K562 (cell line): ENCODE results near the gene HEPACAM. TPM values are rescaled to one million over a fixed set of nuclear protein-coding genes. Genes with fewer than 3 reads are reported as not detected.

Experiments used
- ATAC-seq: fragments of 200-7000 bp; cut with Tn5 transposase; 3 replicates; pipeline ENCODE4 v1.9.1; 2020; ENCODE audit warnings: moderate library complexity
- BruUV-seq: library from RNA; stranded (reverse); fragments of 400-500 nt; replicated peaks from 2 replicates; lab custom pipeline; 2021; lab: Mats Ljungman, UMichigan
- CTCF ChIA-PET: fragments of 300-600 bp; formaldehyde crosslinking; extraction: SDS; loops from one replicate; lab custom pipeline; 2021; ENCODE audit warnings: low intra/inter-chr PET ratio; lab: Yijun Ruan, JAX
- POLR2A ChIA-PET: fragments of 300-600, 350-650 bp; sonication (Branson Sonifier 250); formaldehyde crosslinking; extraction: SDS; loops from one replicate; lab custom pipeline; 2021; ENCODE audit warnings: antibody characterized with exemption, inconsistent platforms; lab: Yijun Ruan, JAX
- DNase-seq, 4 experiments: peaks; one replicate each; pipeline versions ENCODE4 v3.0.0 to v3.0.0-alpha.2; 2011 to 2018; ENCODE audit warnings: low spot score in 3 of 4, mixed read lengths in 3 of 4; ENCODE audit errors: extremely low read depth in 1 of 4
- FAIRE-seq: peaks from 2 replicates; lab custom pipeline; 2011; peaks lifted over from hg19 to GRCh38; lab: Jason Lieb, UNC
- H2AFZ ChIP-seq: 2 replicates; pipeline ENCODE4 v1.6.0; 2011; ENCODE audit warnings: low read depth, low read length, control low read depth, inconsistent platforms
- H3K27ac ChIP-seq: fragments of 200-600 bp; 3 replicates; pipeline ENCODE4 v1.8.0; 2011; ENCODE audit warnings: low read depth, mild to moderate bottlenecking, control low read depth, inconsistent platforms, low read length, moderate library complexity, mixed read lengths; ENCODE audit errors: extremely low read depth
- H3K27me3 ChIP-seq, 2 experiments: fragments of 300-600 bp in 1 of 2; 2 replicates in 1 of 2; 3 replicates in 1 of 2; pipeline versions ENCODE4 v1.6.0 to v1.8.0; 2011; ENCODE audit warnings: inconsistent platforms in 2 of 2, low read length in 2 of 2, mild to moderate bottlenecking in 1 of 2, mixed read lengths in 1 of 2, moderate library complexity in 1 of 2; ENCODE audit not compliant: control insufficient read depth in 2 of 2, insufficient read depth in 2 of 2
- H3K36me3 ChIP-seq: fragments of 300-600 bp; 3 replicates; pipeline ENCODE4 v1.8.0; 2011; ENCODE audit warnings: mild to moderate bottlenecking, low read length, inconsistent platforms; ENCODE audit not compliant: control insufficient read depth, insufficient read depth
- H3K4me1 ChIP-seq, 2 experiments: fragments of 200-600 bp in 1 of 2; replicated peaks in 1 of 2; 2 replicates in 1 of 2; 3 replicates in 1 of 2; pipeline versions ENCODE4 v1.5.1 to v1.8.0; 2011; ENCODE audit warnings: inconsistent platforms in 2 of 2, low read length in 2 of 2, mild to moderate bottlenecking in 1 of 2, mixed read lengths in 1 of 2, moderate library complexity in 1 of 2; ENCODE audit not compliant: control insufficient read depth in 2 of 2, insufficient read depth in 2 of 2
- H3K4me2 ChIP-seq: 2 replicates; pipeline ENCODE4 v1.6.1; 2011; ENCODE audit warnings: low read length, control low read depth, inconsistent platforms, mixed read lengths; ENCODE audit not compliant: insufficient read depth
- H3K4me3 ChIP-seq: fragments of 200-600 bp; sonication (generic), shearing (Covaris generic); 2 replicates; pipeline ENCODE4 v1.5.1; 2016; ENCODE audit warnings: control low read depth, inconsistent platforms
- H3K79me2 ChIP-seq: fragments of 200-600 bp; 3 replicates; pipeline ENCODE4 v1.8.0; 2011; ENCODE audit warnings: low read length, inconsistent platforms; ENCODE audit not compliant: control insufficient read depth, insufficient read depth
- H3K9ac ChIP-seq, 2 experiments: 2 replicates each; pipeline versions ENCODE4 v1.6.0 to v1.6.1; 2011; ENCODE audit warnings: low read depth in 2 of 2, low read length in 2 of 2, control low read depth in 1 of 2, inconsistent platforms in 1 of 2, mild to moderate bottlenecking in 1 of 2, mixed read lengths in 1 of 2; ENCODE audit not compliant: insufficient read depth in 1 of 2
- H3K9me1 ChIP-seq: one replicate; pipeline ENCODE4 v1.6.0; 2011; ENCODE audit warnings: inconsistent platforms, mild to moderate bottlenecking, low read length, moderate library complexity; ENCODE audit not compliant: control insufficient read depth, insufficient read depth
- H3K9me3 ChIP-seq: replicated peaks from 2 replicates; pipeline ENCODE4 v1.5.1; 2011; ENCODE audit warnings: low read depth, low read length, inconsistent platforms; ENCODE audit not compliant: control insufficient read depth, insufficient read depth
- H4K20me1 ChIP-seq: replicated peaks from 2 replicates; pipeline ENCODE4 v1.6.1; 2011; ENCODE audit warnings: low read length, inconsistent platforms, mixed read lengths; ENCODE audit not compliant: control insufficient read depth, insufficient read depth
- BRF2 ChIP-seq: IDR thresholded peaks from 3 replicates; pipeline ENCODE4 v1.6.1; 2011; ENCODE audit warnings: borderline replicate concordance, mild to moderate bottlenecking; ENCODE audit not compliant: insufficient read length, insufficient read depth
- CREB1 ChIP-seq, 2 experiments: sonication (generic) in 1 of 2; formaldehyde crosslinking in 1 of 2; IDR thresholded peaks; 2 replicates each; pipeline versions ENCODE4 v1.6.1 to v1.8.0; 2012 to 2022; ENCODE audit warnings: inconsistent platforms in 1 of 2, mild to moderate bottlenecking in 1 of 2, missing genetic modification reagents in 1 of 2, moderate library complexity in 1 of 2
- CREBBP ChIP-seq: IDR thresholded peaks from one replicate; pipeline ENCODE4 v1.6.1; 2012; ENCODE audit warnings: low read depth, mild to moderate bottlenecking, control low read depth, inconsistent platforms, low read length
- KHSRP ChIP-seq: fragments of 450-650 bp; IDR thresholded peaks from 2 replicates; pipeline ENCODE4 v1.6.1; 2017
- LARP7 ChIP-seq: fragments of 450-650 bp; IDR thresholded peaks from 2 replicates; pipeline ENCODE4 v1.6.1; 2016
- MAX ChIP-seq: sonication (generic); formaldehyde crosslinking; IDR thresholded peaks from 2 replicates; pipeline ENCODE4 v1.9.0; 2022; ENCODE audit warnings: mild to moderate bottlenecking, missing genetic modification reagents
- MIER1 ChIP-seq: fragments of 450-650 bp; IDR thresholded peaks from 2 replicates; pipeline ENCODE4 v1.6.1; 2016; ENCODE audit warnings: antibody characterized with exemption, mild to moderate bottlenecking, low read depth
- POLR2G ChIP-seq: fragments of 200-400 bp; formaldehyde crosslinking; IDR thresholded peaks from 2 replicates; pipeline ENCODE4 v1.6.1; 2017; ENCODE audit warnings: low read depth, mild to moderate bottlenecking, antibody characterized with exemption, low read length, moderate library complexity
- RAD51 ChIP-seq: fragments of 450-650 bp; IDR thresholded peaks from 2 replicates; pipeline ENCODE4 v1.7.1; 2016; ENCODE audit warnings: low read depth, mild to moderate bottlenecking, borderline replicate concordance
- RCOR1 ChIP-seq, 2 experiments: IDR thresholded peaks; 2 replicates each; pipeline ENCODE4 v1.6.1; 2012; ENCODE audit warnings: low read depth in 2 of 2, low read length in 2 of 2, borderline replicate concordance in 1 of 2, improper control_type of control experiment in 1 of 2
- SMAD3 ChIP-seq: fragments of 450-650 bp; formaldehyde crosslinking; conservative IDR thresholded peaks from 2 replicates; pipeline ENCODE4 v1.4.0; 2020; ENCODE audit warnings: mild to moderate bottlenecking
- SNIP1 ChIP-seq: fragments of 450-650 bp; IDR thresholded peaks from 2 replicates; pipeline ENCODE4 v1.7.1; 2017; ENCODE audit warnings: low read depth, mild to moderate bottlenecking
- ZNF12 ChIP-seq: sonication (generic); formaldehyde crosslinking; IDR thresholded peaks from 2 replicates; pipeline ENCODE4 v1.4.0; 2020; ENCODE audit warnings: mild to moderate bottlenecking, missing genetic modification reagents
- WGBS: fragments of 100-300 bp; shearing (Covaris generic); methylation state at CpG from one replicate; pipeline ENCODE4 v1.1.6; 2016; ENCODE audit warnings: low coverage, mixed read lengths; ENCODE audit not compliant: insufficient coverage; ENCODE audit errors: missing lambda C conversion rate; 5-methylcytosine and 5-hydroxymethylcytosine counted together
- in situ Hi-C: fragments of 300-500 bp; cut with MboI; formaldehyde crosslinking; loops from 4 replicates; pipeline ENCODE4 v1.15.0; 2018; ENCODE audit warnings: inconsistent platforms, mixed read lengths
- intact Hi-C: fragments of 100-400 bp; cut with micrococcal nuclease; formaldehyde crosslinking; loops from 2 replicates; pipeline ENCODE4 v1.14.2; 2022
- polyA plus RNA-seq, 8 experiments: library from polyadenylated mRNA; depleted of rRNA in 4 of 8; stranded (reverse) in 5 of 8; unstranded in 3 of 8; fragments of >200 nt; fragmentation: Nextera tagmentation in 2 of 8; fragmentation: Illumina TruSeq in 1 of 8; extraction: Ambion mirVana in 2 of 8; extraction: Trizol in 1 of 8; gene quantifications; 2 replicates each; pipeline versions ENCODE4 v1.2.1 to v1.2.3, GENCODE V29; 2011 to 2014; ENCODE audit warnings: inconsistent platforms in 1 of 8, missing spikeins in 1 of 8
- total RNA-seq, 7 experiments: library from RNA; depleted of rRNA in 6 of 7; stranded (reverse); fragments of >200 nt in 6 of 7; fragmentation: Illumina TruSeq in 2 of 7; extraction: Trizol in 2 of 7; gene quantifications; 2 replicates each; pipeline versions ENCODE4 v1.2.1 to v1.2.3, GENCODE V29; 2011 to 2021; ENCODE audit warnings: low replicate concordance in 1 of 7

HEPACAM gene
- total and polyA plus RNA-seq, 9 of the 15 experiments (the other 6 are each of a cell fraction or from before 2014, with no cell fraction given), result not detected

GRCh38 chr11:124893781-124894401, 42.0 kb downstream of the HEPACAM start:
- 1% methylated on average over 14 of the region's 14 CpGs for WGBS
- Histone ChIP-seq H3K9me1 (peaks cover 2% of the 10 kb centered on the region), H2AFZ (no peak overlapping the region), H3K4me2 (no peak overlapping the region), H3K36me3 (no peaks in the 10 kb centered on the region), H3K27me3 (peaks cover 20 to 63% of the 10 kb centered on the region in 2 experiments), H4K20me1 (0 out of 2 replicates have a peak, but pooled peaks cover 4% of the 10 kb centered on the region), H3K4me1 (no peaks in the 10 kb centered on the region), H3K4me3 (no peak overlapping the region), H3K9ac (no peak overlapping the region), H3K79me2 (no peaks in the 10 kb centered on the region), H3K9me3 (no peaks in the 10 kb centered on the region), H3K27ac (no peak overlapping the region)
- POLR2A ChIA-PET, result interaction anchor here (1.6 kb wide), 1 partner anchor 12 kb away, joined by 9 read pairs; no protein-coding TSS in a partner anchor
- BruUV-seq, result no TSS peak
- no peak for ATAC-seq
- intact Hi-C loops, result no loop called here
- FAIRE-seq, result no peak
- CTCF ChIA-PET, result no interaction called here
- in situ Hi-C loops, result no loop called here
- TF ChIP-seq RCOR1 (IDR thresholded peaks at IDR 0.05; ENCODE audit: borderline replicate concordance in 1 of 2, low read depth in 2 of 2, low read length in 2 of 2), result no peak
- no peak for TF ChIP-seq BRF2
- no peak for TF ChIP-seq CREBBP
- no peak for TF ChIP-seq SMAD3 (CRISPR knock-in tag)
- no peak for TF ChIP-seq CREB1 (IDR thresholded peaks at IDR 0.05)
- no peak for TF ChIP-seq CREB1 (CRISPR knock-in tag; IDR thresholded peaks at IDR 0.05)
- TF ChIP-seq MIER1, result no peak
- no peak for TF ChIP-seq KHSRP
- no peak for TF ChIP-seq RAD51
- no peak for TF ChIP-seq POLR2G
- TF ChIP-seq MAX (CRISPR knock-in tag), result no peak
- no peak for TF ChIP-seq SNIP1
- TF ChIP-seq ZNF12 (CRISPR knock-in tag), result no peak
- no peak for TF ChIP-seq LARP7
- no peak for DNase-seq
